Esophagus squamous epithelium (tissue), 4 donors: Measurements from ENCODE around the gene OSTF1.

Experiments used
- POLR2A ChIP-seq, 4 donors: fragments of 450-650 bp; IDR thresholded peaks; one replicate each; pipeline ENCODE4 v1.6.1; 2017; ENCODE audit warnings: antibody characterized with exemption in 4 of 4, mild to moderate bottlenecking in 4 of 4, moderate library complexity in 3 of 4
- TF ChIP-seq, protein P1 (sequence below), 6 experiments: fragments of 450-650 bp in 4 of 6; fragments of 200-600 bp in 2 of 6; sonication (generic) in 2 of 6; IDR thresholded peaks; one replicate each; pipeline ENCODE4 v1.5.1; 2016 to 2019; ENCODE audit warnings: antibody characterized with exemption in 6 of 6, mild to moderate bottlenecking in 4 of 6, moderate library complexity in 4 of 6

GRCh38 chr9:75140261-75140660, 51.9 kb downstream of the OSTF1 start:
- TF ChIP-seq, protein P1, sequence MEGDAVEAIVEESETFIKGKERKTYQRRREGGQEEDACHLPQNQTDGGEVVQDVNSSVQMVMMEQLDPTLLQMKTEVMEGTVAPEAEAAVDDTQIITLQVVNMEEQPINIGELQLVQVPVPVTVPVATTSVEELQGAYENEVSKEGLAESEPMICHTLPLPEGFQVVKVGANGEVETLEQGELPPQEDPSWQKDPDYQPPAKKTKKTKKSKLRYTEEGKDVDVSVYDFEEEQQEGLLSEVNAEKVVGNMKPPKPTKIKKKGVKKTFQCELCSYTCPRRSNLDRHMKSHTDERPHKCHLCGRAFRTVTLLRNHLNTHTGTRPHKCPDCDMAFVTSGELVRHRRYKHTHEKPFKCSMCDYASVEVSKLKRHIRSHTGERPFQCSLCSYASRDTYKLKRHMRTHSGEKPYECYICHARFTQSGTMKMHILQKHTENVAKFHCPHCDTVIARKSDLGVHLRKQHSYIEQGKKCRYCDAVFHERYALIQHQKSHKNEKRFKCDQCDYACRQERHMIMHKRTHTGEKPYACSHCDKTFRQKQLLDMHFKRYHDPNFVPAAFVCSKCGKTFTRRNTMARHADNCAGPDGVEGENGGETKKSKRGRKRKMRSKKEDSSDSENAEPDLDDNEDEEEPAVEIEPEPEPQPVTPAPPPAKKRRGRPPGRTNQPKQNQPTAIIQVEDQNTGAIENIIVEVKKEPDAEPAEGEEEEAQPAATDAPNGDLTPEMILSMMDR (IDR thresholded peaks at IDR 0.05): no peak
- TF ChIP-seq POLR2A (IDR thresholded peaks at IDR 0.05): no peak
